A549 (cell line): ENCODE results near the gene RNF217. TPM values are rescaled to one million over a fixed set of nuclear protein-coding genes. Genes with fewer than 3 reads are reported as not detected.

Experiments
- ATAC-seq, 2 experiments: fragments of 200-7000 bp in 1 of 2; fragments of >200 bp in 1 of 2; cut with Nextera tagmentation in 1 of 2; cut with Tn5 transposase in 1 of 2; 3 replicates each; pipeline versions ENCODE4 v1.8.0 to v1.9.1; 2018 to 2020; ENCODE audit warnings: mild to moderate bottlenecking in 1 of 2, moderate library complexity in 1 of 2
- CTCF ChIA-PET: fragments of 300-600 bp; sonication (Branson Sonifier 250); formaldehyde crosslinking; extraction: SDS; loops from one replicate; lab custom pipeline; 2021; ENCODE audit warnings: antibody characterized with exemption, inconsistent platforms; lab: Yijun Ruan, JAX
- POLR2A ChIA-PET: fragments of 350-600 bp; formaldehyde crosslinking; extraction: SDS; loops from one replicate; lab custom pipeline; 2021; ENCODE audit warnings: antibody characterized with exemption, inconsistent platforms; lab: Yijun Ruan, JAX
- DNase-seq, 2 experiments: peaks; one replicate each; pipeline versions ENCODE4 v3.0.0 to v3.0.0-alpha.2; 2011 to 2016; ENCODE audit warnings: low read depth in 1 of 2, low spot score in 1 of 2
- FAIRE-seq: peaks from 2 replicates; lab custom pipeline; 2011; peaks lifted over from hg19 to GRCh38; lab: Jason Lieb, UNC
- H3K27ac ChIP-seq, 2 experiments: fragments of >200 bp; sonication (Bioruptor Twin); formaldehyde crosslinking; 3 replicates each; pipeline ENCODE4 v1.5.1; 2016 to 2017
- H3K4me1 ChIP-seq: fragments of >200 bp; sonication (Bioruptor Twin); formaldehyde crosslinking; 3 replicates; pipeline ENCODE4 v1.6.1; 2016
- H3K4me2 ChIP-seq: fragments of >200 bp; sonication (Bioruptor Twin); formaldehyde crosslinking; 3 replicates; pipeline ENCODE4 v1.6.1; 2016
- H3K4me3 ChIP-seq: fragments of >200 bp; sonication (Bioruptor Twin); formaldehyde crosslinking; 3 replicates; pipeline ENCODE4 v1.5.1; 2016
- H3K9me3 ChIP-seq: fragments of >200 bp; sonication (Bioruptor Twin); formaldehyde crosslinking; 3 replicates; pipeline ENCODE4 v1.6.1; 2016
- CEBPB ChIP-seq, 2 experiments: fragments of >200 bp in 1 of 2; sonication (Bioruptor Twin) in 1 of 2; formaldehyde crosslinking in 1 of 2; IDR thresholded peaks; 2 replicates each; pipeline ENCODE4 v1.6.1; 2012 to 2016
- CTCF ChIP-seq: fragments of >200 bp; sonication (Bioruptor Twin); formaldehyde crosslinking; IDR thresholded peaks from 3 replicates; pipeline ENCODE4 v1.5.1; 2016
- FOXS1 ChIP-seq: fragments of 250-450 bp; sonication (Bioruptor Pico); IDR thresholded peaks from 2 replicates; pipeline ENCODE4 v1.5.0; 2020; ENCODE audit warnings: mild to moderate bottlenecking, moderate library complexity
- HMGXB4 ChIP-seq: fragments of 250-450 bp; sonication (Bioruptor Pico); IDR thresholded peaks from 2 replicates; pipeline ENCODE4 v1.5.0; 2021; ENCODE audit warnings: mild to moderate bottlenecking, moderate library complexity, borderline replicate concordance
- HOXA7 ChIP-seq: fragments of 250-450 bp; sonication (Bioruptor Pico); IDR thresholded peaks from 2 replicates; pipeline ENCODE4 v1.5.0; 2020; ENCODE audit warnings: mild to moderate bottlenecking, moderate library complexity
- KDM5A ChIP-seq: fragments of 200-600 bp; sonication (generic); IDR thresholded peaks from 2 replicates; pipeline ENCODE4 v1.6.1; 2016; ENCODE audit warnings: antibody characterized with exemption, mild to moderate bottlenecking
- NFE2L2 ChIP-seq: fragments of 150-350 bp; conservative IDR thresholded peaks from 2 replicates; pipeline ENCODE4 v1.6.1; 2014; ENCODE audit warnings: low read length
- RAD21 ChIP-seq, 2 experiments: fragments of >200 bp in 1 of 2; sonication (Bioruptor Twin) in 1 of 2; formaldehyde crosslinking in 1 of 2; IDR thresholded peaks in 1 of 2; conservative IDR thresholded peaks in 1 of 2; 2 replicates in 1 of 2; 3 replicates in 1 of 2; pipeline ENCODE4 v1.6.1; 2012 to 2018; ENCODE audit warnings: inconsistent platforms in 1 of 2
- WGBS: methylation state at CpG from one replicate; pipeline ENCODE4 v1.1.6; 2017; ENCODE audit errors: missing lambda C conversion rate; 5-methylcytosine and 5-hydroxymethylcytosine counted together
- polyA plus RNA-seq, 4 experiments: library from polyadenylated mRNA; depleted of rRNA in 3 of 4; stranded (reverse); fragments of >200 nt; fragmentation: RNase III in 1 of 4; extraction: RNeasy Plus Mini Kit Qiagen cat#74134 plus additional on column Dnase treatment in 1 of 4; gene quantifications; 2 replicates in 3 of 4; 3 replicates in 1 of 4; pipeline ENCODE4 v1.2.3, GENCODE V29; 2011 to 2017

The RNF217 gene
- polyA plus RNA-seq, 2 of the 4 experiments (the other 2 are of a cell fraction), result 5.7 to 20.0 TPM

GRCh38 chr6:124961464-124961776, 817 bp upstream of the RNF217 start:
- CTCF ChIA-PET, result interaction anchor here (0.7 to 3.2 kb wide), 2 partner anchors 14 to 153 kb away, joined by 3 to 8 read pairs; no protein-coding TSS in a partner anchor
- Histone ChIP-seq H3K4me1 (peaks cover 31% of the 10 kb centered on the region), H3K4me3 (peak overlapping the region; percentile 82), H3K4me2 (peak overlapping the region; percentile 90), H3K9me3 (no peaks in the 10 kb centered on the region), H3K27ac (peak overlapping the region; percentile 97 to 99)
- ATAC-seq (no peak), DNase-seq (no peak), FAIRE-seq (no peak)
- WGBS, result 0% methylated on average over 6 of the region's 6 CpGs
- POLR2A ChIA-PET, result no interaction called here
- no peak for TF ChIP-seq FOXS1
- TF ChIP-seq NFE2L2, result no peak
- no peak for TF ChIP-seq KDM5A
- TF ChIP-seq, all 56 proteins: peak for 0

- CTCF ChIA-PET, result interaction anchor here (0.7 to 2.0 kb wide), 11 partner anchors 10 to 184 kb away, joined by 3 to 10 read pairs (median 4); no protein-coding TSS in a partner anchor
These were observed 590 bp downstream of the RNF217 start for GRCh38 chr6:124962639-124963415.

GRCh38 chr6:124963416-124963785, 1.2 kb downstream of the RNF217 start:
- ATAC-seq (peak; percentile 14 to 35; a peak in 4 of 6 replicates), FAIRE-seq (no peak), DNase-seq (peak in 1 of 2 experiments; percentile 22)
- Histone ChIP-seq H3K4me3 (peak overlapping the region; percentile 82), H3K9me3 (no peaks in the 10 kb centered on the region), H3K4me2 (peak overlapping the region; percentile 90), H3K27ac (peak overlapping the region; percentile 97 to 99), H3K4me1 (peaks cover 46% of the 10 kb centered on the region)
- TF ChIP-seq HMGXB4 (CRISPR knock-in tag), result no peak
- POLR2A ChIA-PET, result interaction anchor here (0.6 to 0.7 kb wide), 2 partner anchors 36 to 147 kb away, joined by 3 read pairs; no protein-coding TSS in a partner anchor
- WGBS, result 0% methylated on average over 9 of the region's 9 CpGs
- CTCF ChIA-PET, result interaction anchor here (0.9 to 2.0 kb wide), 9 partner anchors 9 to 151 kb away, joined by 3 to 10 read pairs (median 4); no protein-coding TSS in a partner anchor

More at GRCh38 chr6:124962639-124963415, 590 bp downstream of the RNF217 start:
- Histone ChIP-seq H3K4me3 (peak overlapping the region; percentile 82), H3K27ac (peak overlapping the region; percentile 97 to 99), H3K4me2 (peak overlapping the region; percentile 90), H3K9me3 (no peaks in the 10 kb centered on the region), H3K4me1 (peaks cover 45% of the 10 kb centered on the region)
- TF ChIP-seq CTCF (peak; percentile 25; the same call in 2 of the 3 replicates), RAD21 (conservative IDR thresholded peaks at IDR 0.05 in 1 of 2, IDR thresholded peaks at IDR 0.05 in 1 of 2) (peak in 1 of 2 experiments; percentile 32; a peak in 2 of 5 replicates), KDM5A (no peak)
- FAIRE-seq, result no peak
- WGBS, result 4% methylated on average over 10 of the region's 65 CpGs
- POLR2A ChIA-PET, result interaction anchor here (0.6 to 0.9 kb wide), 2 partner anchors 21 to 147 kb away, joined by 3 to 6 read pairs; no protein-coding TSS in a partner anchor
- peak; percentile 71 to 75 for ATAC-seq
- peak; percentile 18 to 41 for DNase-seq

- TF ChIP-seq CEBPB (IDR thresholded peaks at IDR 0.05) (peak; percentile 28 to 35; a peak in 1 of 4 replicates), HOXA7 (CRISPR knock-in tag) (no peak)
- ChIA-PET POLR2A (interaction anchor here (0.7 kb wide), 1 partner anchor 35 kb away, joined by 3 read pairs; no protein-coding TSS in a partner anchor), CTCF (interaction anchor here (0.9 to 2.0 kb wide), 7 partner anchors 8 to 150 kb away, joined by 3 to 10 read pairs (median 5); no protein-coding TSS in a partner anchor)
- H3K27ac ChIP-seq, result peak overlapping the region; percentile 97 to 99
- no peak for FAIRE-seq
- DNase-seq, result peak in 1 of 2 experiments; percentile 24
- WGBS, result 13% methylated on average over 6 of the region's 6 CpGs
- H3K4me3 ChIP-seq, result peak overlapping the region; percentile 82
- H3K4me2 ChIP-seq, result peak overlapping the region; percentile 90
- H3K9me3 ChIP-seq, result no peaks in the 10 kb centered on the region
- ATAC-seq, result no peak; a peak in 1 of 6 replicates
- H3K4me1 ChIP-seq, result peaks cover 46% of the 10 kb centered on the region
These were observed 1.9 kb downstream of the RNF217 start for GRCh38 chr6:124963831-124964763.
